NCI-H82 (cell line): Measurements from ENCODE around the gene BMPR1B.
A peak's percentile ranks its signal among the peaks of the same experiment; 100 is the strongest.

Experiments used
- DNase-seq: peaks from one replicate; lab custom pipeline; 2025; lab: John Stamatoyannopoulos, UW

Gene BMPR1B

GRCh38 chr4:94960708-94961107 lies 203.0 kb downstream of the BMPR1B start:
- no peak for DNase-seq

GRCh38 chr4:94961420-94961819 lies 203.7 kb downstream of the BMPR1B start:
- DNase-seq: no peak

DNA sequence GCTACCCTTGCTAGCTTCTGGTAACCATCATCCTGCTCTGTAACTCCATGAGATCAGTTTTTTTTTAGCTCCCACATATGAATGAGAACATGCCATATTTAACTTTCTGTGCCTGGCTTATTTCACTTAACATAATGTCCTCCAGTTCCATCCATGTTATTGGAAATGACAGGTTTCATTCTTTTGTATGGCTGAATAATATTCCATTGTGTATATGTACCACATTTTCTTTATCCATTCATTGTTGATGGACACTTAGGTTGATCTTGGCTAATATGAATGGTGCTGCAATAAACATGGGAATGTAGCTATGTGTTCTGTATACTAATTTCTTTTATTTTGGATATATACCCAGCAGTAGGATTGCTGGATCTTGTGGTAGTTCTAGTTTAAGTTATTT lies 204.7 kb downstream of the BMPR1B start:
- no peak for DNase-seq

- no peak for DNase-seq
Measured at GRCh38 chr4:94965852-94966251, 208.1 kb downstream of the BMPR1B start.

DNA sequence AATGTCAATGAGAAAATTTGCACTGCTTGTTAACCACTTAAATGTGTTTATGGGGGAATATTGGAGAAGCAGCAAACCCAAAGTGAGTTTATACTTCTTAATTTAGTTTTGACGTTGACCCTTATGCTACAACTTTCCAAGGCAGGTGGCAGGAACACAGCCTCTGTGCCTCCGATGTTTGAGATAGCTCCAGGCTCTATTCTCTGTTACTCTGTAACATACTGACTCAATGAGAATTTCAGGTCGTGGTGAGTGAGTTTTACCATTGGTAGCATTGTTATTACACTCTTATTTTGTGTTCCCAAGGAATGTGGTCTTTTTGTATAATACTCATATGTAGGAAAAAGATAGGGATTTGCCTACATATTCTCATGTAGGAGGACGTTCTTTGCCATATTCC lies 210.7 kb downstream of the BMPR1B start:
- DNase-seq: no peak

GRCh38 chr4:94970650-94971049 lies 212.9 kb downstream of the BMPR1B start:
- DNase-seq: no peak

- DNase-seq: no peak
Measured at GRCh38 chr4:94974773-94975172, 217.0 kb downstream of the BMPR1B start.

GRCh38 chr4:94976371-94977011 lies 218.7 kb downstream of the BMPR1B start:
- DNase-seq: no peak

- DNase-seq: no peak
Measured at GRCh38 chr4:94978904-94979303, 221.1 kb downstream of the BMPR1B start.

- no peak for DNase-seq
Measured at GRCh38 chr4:94979621-94980020, 221.9 kb downstream of the BMPR1B start.

GRCh38 chr4:94995684-94996394 lies 238.1 kb downstream of the BMPR1B start:
- no peak for DNase-seq

- DNase-seq: no peak
Measured at GRCh38 chr4:95000076-95000648, 242.4 kb downstream of the BMPR1B start.

DNA sequence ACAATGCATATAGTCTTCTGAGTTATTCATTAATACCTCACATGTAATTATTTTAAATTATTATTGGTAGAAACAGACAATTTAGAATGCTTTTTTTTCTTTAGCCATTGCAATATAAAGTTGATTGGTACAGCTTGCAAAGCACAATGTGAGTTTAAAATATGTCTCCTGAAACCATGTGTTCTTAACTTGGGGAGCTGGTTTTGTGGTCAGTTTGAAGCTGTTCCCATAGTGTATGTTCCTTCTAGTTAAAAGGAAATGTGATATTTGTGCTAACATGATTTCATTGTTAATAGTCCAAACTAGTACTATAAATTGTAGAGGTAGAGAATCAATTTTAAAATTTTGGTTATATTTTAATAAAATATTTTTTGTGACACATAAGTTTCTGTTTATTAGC lies 247.2 kb downstream of the BMPR1B start:
- DNase-seq: no peak

- DNase-seq: no peak
Measured at GRCh38 chr4:95007998-95008397, 250.2 kb downstream of the BMPR1B start.

GRCh38 chr4:95013236-95013635 lies 255.5 kb downstream of the BMPR1B start:
- no peak for DNase-seq

DNA sequence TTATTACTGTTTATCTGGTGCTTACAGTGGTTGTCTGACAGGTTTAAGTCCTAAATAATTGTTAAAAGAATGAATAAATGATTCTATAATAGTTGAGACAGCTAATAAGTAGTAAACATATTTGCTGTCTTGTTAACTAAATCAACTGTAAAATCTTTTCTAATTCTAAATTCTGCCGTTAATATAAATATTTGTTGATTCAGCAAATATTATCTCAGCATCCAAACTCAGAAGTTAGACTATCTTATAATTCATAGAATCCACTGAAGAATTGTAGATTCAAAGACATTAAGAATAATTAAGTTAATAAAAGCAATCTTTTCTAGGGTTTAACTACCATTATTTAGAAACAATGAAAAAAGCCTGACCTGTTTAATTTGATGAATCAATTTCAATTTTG lies 256.3 kb downstream of the BMPR1B start:
- no peak for DNase-seq

GRCh38 chr4:95017305-95018064 lies 259.7 kb downstream of the BMPR1B start:
- DNase-seq: no peak

DNA sequence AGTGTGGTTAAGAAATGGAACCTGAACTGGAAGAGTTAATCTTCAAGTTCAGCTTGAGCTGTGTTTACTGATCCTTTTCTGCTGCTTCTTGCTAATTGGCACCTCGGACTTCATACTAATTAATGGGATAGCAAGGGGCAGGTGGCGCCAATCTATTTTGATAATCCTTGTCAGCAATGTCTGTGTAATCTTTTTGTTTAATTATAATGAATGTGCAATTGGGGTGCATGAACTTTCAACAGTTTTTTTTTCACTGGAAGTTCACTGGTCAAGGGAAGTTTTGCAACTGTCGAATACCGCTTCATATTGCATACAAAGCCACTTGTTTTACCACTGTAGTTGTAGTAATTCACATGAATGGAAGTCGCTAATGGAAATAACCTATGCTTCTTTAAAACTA lies 261.0 kb downstream of the BMPR1B start:
- DNase-seq: peak; percentile 87

GRCh38 chr4:95020521-95020920 lies 262.8 kb downstream of the BMPR1B start:
- DNase-seq: no peak

DNA sequence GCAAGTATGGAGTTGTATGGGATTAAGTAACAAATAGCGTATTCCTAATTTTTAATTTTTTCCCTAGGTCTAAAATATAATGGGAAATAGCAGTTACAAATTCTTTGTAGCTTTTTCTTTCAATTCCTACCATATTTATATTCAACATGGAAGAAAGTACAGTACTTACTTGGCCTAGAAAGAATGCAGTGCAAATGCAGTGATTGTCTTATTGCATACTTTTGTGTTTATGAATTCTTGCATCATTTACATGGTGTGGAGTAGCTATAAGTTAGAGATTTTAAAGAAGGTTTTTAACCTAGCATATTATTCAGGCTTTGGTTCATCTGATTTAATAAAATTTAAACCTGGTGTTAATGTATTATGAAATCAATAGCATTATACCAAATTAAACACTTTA lies 263.3 kb downstream of the BMPR1B start:
- DNase-seq: no peak

- DNase-seq: no peak
Measured at GRCh38 chr4:95023110-95023509, 265.4 kb downstream of the BMPR1B start.

DNA sequence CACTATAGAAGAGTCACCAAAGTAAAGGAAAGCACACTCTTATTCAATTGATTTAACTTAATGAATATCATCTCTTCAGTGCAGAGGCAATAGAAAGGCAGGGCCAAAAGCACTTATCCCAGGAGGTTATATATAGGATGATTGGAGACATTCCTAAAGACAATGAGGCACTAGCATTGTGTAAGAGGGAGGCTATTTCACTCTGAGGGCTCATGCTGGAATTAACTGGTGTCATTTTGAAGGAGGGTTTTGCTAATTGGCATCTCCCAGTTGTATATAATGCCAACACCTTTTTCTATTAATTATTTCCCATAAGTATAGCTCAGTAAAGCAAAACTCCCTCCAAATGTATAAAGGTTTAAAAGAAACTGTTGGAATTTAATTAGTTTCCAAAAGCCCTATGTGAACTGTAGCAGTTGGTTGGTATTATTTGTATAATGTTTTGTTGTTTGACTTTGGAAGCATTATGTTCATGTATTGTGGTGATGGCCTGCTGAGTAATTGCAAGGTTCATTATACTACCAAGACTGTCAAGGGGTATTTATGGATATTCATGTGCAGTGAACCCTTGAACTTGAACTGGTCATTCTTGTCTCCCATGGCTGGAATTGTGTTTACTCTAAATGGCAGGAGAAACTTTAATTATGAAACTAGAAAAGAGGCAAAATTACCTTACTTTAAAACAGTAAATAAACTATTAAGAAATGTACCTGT lies 270.3 kb downstream of the BMPR1B start:
- DNase-seq: no peak
